Activated naive CD4-positive, alpha-beta T cell treated with anti-CD3 and anti-CD28 coated beads, Interleukin-2, amount 50 U/mL, for 16 hours (primary cell): ENCODE data around the gene DGKI.

Experiments used
- DNase-seq: peaks from one replicate; pipeline ENCODE4 v3.0.0-alpha.2; 2020

Gene DGKI

GRCh38 chr7:137590071-137590755 lies 256.6 kb downstream of the DGKI start:
- no peak for DNase-seq

GRCh38 chr7:137587326-137587725 lies 259.4 kb downstream of the DGKI start:
- no peak for DNase-seq

GRCh38 chr7:137585591-137585990 lies 261.2 kb downstream of the DGKI start:
- no peak for DNase-seq

DNA sequence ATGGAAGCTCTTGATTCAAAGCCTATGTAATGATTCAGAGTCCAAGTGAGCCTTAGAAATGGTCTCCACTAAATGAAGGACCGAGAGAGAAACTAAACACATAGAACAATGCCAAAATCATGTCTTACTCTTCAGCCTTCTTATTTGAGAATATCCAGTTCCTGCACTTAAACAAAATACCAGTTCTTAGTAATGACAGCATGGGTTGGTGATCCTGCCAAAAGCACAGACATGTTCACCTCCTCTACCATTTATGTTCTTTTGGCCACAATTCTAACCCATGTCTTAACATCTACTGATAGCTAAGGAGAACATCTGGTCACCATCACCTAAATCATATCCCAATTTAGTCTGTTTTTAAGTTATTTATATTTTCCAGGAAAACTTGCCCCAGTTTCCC lies 263.6 kb downstream of the DGKI start:
- no peak for DNase-seq

DNA sequence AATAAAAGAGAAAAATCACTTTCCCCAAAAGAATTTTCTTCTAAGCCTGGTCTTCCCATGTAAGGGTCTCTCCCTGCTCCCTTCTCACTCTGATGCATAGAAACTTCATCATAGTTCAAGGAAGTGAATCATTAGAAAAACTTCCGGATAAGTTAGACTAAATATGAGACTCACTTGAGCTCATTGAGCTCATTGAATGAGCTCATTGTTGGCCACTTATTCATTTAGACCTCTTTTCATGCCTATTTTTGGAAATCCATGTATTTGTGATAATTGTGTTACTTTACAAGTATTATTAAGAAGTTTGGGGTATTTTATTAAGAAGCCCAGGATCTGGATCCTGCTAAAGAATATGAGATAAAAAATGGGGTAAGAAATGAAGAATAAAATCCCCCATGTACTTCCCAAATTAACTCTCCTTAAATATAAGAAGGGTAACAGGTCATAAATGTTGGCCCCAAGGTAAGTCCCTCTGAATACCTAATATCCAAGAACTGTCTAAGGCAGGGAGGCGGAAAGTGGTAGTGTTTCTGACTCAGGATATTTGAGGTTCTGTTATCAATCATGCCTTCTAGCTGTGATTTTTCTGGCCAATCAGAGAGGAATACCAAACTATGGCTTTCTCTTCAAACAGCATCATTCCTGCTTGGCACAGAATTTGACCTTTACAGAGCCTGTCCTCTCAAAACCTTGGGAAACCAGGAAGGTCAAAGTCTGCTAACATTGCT lies 266.7 kb downstream of the DGKI start:
- DNase-seq = no peak

- DNase-seq = no peak
These were observed 268.2 kb downstream of the DGKI start for GRCh38 chr7:137578541-137578940.

DNA sequence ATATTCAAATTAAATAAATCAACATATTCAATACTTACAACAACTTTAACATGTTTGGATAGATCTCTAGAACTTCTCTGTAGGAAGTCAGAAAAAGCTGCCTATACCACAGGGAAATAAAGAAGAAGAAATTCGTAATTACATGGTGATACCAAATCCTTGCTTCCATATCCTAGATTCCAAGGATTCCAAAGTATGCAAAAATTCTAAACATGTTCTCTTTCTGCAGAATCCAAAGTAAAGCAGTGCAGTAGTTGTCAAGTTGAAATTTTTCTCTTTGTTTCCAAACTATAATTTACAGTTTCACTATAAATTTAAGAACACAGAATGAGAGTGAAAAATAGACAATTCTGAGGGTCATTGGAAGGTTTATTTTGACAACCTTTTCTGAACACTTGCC lies 269.6 kb downstream of the DGKI start:
- no peak for DNase-seq

DNA sequence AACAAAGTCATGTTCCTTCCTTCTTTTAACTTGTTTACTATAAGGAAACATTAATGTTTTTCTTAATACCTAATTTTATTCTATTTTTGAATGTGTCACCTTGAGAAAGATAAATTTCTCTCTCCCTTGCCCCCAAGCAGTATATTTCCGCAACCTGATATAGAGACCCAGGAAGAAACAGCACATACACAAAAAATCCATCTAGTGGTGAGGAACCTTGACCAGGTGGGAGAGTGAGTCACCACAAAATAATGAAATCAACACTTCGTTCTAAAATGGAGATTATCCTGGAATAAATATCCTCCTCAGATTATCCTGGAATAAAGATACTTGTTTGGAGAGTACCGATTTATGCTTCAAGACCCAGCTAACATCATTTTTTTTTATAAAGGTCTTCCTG lies 270.3 kb downstream of the DGKI start:
- no peak for DNase-seq

DNA sequence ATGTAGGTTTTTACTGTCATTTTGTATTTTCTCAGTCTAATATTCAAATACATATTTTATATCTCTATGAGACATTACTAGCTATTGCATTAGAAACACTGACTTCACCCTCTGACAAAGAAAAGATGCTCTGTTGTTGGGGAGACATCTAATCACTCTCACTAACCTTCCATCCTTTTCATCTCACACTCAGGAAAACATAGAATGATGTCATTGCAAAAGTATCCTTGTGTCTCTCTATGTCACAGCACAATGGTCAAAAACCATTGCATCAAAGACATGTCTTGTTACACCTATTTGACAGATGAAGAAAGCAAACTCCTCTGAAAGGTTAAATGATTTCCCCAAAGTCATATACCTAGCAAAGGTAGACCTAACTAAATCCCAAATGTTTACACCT lies 272.0 kb downstream of the DGKI start:
- no peak for DNase-seq

- DNase-seq = no peak
These were observed 274.6 kb downstream of the DGKI start for GRCh38 chr7:137572056-137572784.

DNA sequence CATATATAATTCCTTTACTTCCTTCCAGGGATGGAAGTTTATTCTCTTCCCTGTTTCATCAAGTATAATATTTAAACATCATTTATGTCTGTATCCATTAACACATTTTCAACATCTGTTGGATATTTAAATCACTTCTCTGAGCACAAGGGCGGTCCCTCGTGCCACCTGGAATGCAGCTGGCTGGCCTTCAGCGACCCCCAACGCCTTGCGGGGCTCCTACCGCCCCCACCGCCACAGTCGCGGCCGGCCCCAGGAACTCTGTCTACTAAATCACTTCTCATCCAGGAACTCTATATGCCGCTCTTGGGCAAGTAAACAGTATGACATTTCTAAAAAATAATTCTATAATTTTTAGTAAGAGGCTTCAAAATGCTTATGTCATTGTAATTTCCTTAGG lies 282.1 kb downstream of the DGKI start:
- no peak for DNase-seq

DNA sequence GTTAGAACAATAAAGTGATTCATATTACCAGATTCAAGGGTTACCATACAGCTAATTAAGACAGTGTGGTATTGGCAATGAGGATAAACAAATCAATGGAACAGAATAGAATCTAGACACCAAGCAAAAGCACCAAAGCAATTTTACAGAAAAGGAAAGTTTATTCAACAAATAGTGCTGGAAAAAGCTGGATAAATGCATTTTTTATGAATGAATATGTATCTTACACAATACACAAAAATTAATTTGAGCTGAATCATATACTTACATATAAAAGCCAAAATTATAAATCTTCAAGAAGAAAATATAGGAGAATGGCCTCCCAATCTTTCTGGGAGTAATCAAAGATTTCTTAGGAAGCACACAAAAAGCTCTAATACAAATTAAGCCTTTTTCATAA lies 282.8 kb downstream of the DGKI start:
- no peak for DNase-seq

DNA sequence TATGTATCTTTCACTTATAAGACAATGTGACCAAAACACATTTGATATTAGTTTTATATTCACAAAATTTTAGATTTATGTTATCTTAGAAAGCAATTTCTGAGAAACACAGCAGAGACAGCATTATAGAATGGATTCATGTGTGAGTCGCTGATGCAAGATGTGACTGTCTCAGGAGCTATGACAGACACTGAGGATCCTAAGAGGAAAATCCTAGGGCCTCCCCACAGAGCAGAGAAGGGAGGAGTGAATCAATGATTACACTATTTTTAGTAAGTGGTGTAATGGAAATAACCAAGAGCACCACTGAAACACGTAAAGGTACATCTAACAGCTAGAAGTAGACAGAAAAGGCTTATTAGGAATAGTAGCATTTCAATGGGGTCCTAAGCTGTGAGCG lies 299.3 kb downstream of the DGKI start:
- DNase-seq = no peak

DNA sequence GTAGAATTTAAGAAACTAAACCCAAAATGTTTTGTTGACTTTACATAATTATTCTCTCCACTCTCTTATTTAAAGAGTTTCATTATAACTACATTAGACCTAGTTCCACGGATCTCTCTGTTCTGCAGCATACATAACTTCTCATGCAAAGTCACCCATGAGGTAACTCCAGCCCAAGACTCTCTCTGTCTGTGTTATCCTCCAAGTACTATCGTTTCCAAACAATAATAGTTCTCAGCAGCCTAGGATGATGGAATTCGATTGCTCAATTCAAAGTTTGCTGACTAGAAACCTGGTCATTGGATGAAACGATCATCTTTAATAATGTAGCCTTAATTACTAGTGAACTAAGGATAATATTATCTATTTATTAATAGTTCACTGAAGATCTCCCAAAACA lies 300.1 kb downstream of the DGKI start:
- no peak for DNase-seq

DNA sequence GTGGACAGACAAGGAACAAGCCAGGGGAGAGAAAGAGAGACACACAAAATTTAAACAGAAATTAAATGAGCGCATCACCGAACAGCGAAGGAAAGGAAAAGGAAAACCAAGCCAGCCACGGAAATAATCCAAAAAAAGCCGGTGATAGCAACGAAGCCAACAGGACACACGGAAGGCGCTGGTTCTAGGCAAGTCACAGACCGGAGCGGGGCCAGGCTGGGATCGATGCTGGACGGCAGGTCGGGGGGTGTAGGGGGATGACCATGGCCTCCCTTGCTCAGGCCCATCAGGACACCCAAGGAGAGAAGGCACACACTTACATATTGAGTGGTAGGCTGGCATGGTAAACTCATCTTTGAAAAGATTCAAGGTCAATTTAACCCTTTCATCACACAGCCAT lies 300.8 kb downstream of the DGKI start:
- no peak for DNase-seq

GRCh38 chr7:137545059-137545716 lies 301.6 kb downstream of the DGKI start:
- no peak for DNase-seq

- DNase-seq = no peak
These were observed 302.2 kb downstream of the DGKI start for GRCh38 chr7:137544453-137545058.

DNA sequence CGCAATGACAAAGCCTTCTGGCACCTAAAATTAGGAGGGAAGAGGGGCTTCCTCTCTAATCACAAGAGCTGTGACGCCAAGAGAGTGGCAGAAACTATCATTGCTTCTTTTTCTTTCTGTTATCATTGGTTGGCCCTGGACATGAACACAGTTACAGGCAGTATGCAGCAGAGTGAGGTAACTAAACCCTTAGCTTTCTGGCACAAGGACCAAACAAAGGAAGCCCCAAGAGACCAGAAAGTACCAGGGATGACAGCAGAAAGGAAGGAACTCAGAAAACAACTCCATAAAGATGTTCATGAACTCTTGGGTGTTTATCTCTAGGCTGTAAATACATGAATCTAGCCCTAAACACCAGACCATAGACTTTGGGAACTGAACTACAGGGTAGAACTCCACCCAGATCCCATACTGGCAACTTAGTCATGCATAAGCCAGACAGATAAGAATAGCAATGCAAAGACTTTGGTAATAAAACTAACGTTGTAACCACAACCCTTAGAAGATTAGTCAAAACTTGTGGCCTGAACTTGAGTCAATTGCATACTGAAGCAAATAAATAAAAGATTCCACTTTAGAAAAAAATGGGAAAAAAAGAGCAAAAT lies 307.6 kb downstream of the DGKI start:
- DNase-seq = no peak

DNA sequence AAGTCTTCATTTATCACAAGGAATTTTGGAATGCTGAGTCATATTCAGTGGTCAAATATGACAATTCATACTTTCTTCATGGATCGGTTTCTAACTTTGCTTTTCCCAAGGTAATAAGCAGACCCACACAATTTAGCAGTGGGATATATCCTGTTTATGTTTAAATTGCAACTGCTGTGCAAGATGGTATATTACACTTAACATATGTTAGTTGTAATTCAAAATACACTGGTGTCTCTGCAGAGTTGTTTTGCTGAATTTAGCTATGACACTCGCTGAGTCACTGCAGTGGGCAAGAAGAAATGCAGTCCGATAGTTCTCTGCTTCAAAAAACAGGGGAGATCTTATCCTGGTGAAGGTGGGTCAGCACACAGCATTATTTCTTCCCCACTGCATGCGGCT lies 308.4 kb downstream of the DGKI start:
- no peak for DNase-seq

- DNase-seq = no peak
These were observed 311.2 kb downstream of the DGKI start for GRCh38 chr7:137535579-137535978.

GRCh38 chr7:137531671-137532070 lies 315.1 kb downstream of the DGKI start:
- no peak for DNase-seq

GRCh38 chr7:137527634-137528033 lies 319.1 kb downstream of the DGKI start:
- no peak for DNase-seq

GRCh38 chr7:137523171-137523570 lies 323.6 kb downstream of the DGKI start:
- DNase-seq = no peak
